ENCODE measurements around the gene BIRC2.
"Not testable (repeated sequence)": the region's sequence is repeated elsewhere in the genome, so short reads cannot be mapped to it uniquely, and the experiment has no call there.

Gene BIRC2

DNA sequence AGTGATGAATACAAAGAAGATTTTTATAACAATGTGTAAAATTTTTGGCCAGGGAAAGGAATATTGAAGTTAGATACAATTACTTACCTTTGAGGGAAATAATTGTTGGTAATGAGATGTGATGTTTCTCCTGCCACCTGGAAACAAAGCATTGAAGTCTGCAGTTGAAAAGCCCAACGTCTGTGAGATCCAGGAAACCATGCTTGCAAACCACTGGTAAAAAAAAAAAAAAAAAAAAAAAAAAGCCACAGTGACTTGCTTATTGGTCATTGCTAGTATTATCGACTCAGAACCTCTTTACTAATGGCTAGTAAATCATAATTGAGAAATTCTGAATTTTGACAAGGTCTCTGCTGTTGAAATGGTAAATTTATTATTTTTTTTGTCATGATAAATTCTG, 24.5 kb upstream of the BIRC2 start:
- DNase-seq: no peak

DNA sequence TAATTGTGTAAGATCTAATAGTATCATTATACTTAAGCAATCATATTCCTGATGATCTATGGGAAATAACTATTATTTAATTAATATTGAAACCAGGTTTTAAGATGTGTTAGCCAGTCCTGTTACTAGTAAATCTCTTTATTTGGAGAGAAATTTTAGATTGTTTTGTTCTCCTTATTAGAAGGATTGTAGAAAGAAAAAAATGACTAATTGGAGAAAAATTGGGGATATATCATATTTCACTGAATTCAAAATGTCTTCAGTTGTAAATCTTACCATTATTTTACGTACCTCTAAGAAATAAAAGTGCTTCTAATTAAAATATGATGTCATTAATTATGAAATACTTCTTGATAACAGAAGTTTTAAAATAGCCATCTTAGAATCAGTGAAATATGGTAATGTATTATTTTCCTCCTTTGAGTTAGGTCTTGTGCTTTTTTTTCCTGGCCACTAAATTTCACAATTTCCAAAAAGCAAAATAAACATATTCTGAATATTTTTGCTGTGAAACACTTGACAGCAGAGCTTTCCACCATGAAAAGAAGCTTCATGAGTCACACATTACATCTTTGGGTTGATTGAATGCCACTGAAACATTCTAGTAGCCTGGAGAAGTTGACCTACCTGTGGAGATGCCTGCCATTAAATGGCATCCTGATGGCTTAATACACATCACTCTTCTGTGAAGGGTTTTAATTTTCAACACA, 23.3 kb upstream of the BIRC2 start:
- no peak for DNase-seq

DNA sequence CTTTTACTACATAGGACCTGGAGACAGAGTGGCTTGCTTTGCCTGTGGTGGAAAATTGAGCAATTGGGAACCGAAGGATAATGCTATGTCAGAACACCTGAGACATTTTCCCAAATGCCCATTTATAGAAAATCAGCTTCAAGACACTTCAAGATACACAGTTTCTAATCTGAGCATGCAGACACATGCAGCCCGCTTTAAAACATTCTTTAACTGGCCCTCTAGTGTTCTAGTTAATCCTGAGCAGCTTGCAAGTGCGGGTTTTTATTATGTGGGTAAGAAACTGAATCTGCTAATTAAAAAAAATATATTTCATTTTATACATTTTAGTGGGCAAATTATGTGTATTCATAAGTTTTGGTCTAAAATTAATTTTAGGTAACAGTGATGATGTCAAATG, 21.9 kb upstream of the BIRC2 start:
- no peak for DNase-seq

DNA sequence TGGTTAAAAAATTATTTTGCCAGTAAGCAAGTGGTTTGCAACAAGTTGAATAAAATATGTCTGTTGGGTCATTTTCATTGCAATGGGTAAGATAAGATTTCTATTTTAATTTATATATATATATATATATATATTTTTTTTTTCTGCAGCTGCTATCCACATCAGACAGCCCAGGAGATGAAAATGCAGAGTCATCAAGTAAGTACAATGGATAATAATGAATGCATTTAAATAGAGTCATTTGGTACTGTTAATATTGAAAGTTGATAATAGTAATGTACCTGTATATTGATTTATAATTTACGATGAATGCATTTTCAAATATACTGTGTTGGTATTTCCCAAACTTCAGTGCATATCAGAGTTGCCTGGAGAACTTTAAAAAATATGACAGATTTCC, 18.3 kb upstream of the BIRC2 start:
- no peak for DNase-seq

DNA sequence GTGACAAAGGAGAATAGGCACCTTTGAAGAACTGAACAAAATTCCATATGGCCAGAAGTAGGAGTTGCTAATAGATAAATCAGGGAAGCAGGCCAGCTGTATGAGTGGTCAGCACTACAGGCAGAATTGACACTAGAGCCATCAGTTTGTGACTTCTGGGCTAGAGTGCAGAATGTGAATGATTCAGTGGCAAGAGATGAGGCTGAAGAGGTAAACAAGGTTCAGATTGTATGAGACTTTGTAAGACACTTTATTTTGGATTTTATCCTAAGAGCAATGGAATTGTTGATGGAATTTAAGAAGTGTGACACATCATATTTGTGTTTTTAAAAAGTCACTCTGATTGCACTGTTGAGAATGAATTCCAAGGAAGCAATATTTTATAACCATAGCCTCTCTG, 16.8 kb upstream of the BIRC2 start:
- DNase-seq: no peak

DNA sequence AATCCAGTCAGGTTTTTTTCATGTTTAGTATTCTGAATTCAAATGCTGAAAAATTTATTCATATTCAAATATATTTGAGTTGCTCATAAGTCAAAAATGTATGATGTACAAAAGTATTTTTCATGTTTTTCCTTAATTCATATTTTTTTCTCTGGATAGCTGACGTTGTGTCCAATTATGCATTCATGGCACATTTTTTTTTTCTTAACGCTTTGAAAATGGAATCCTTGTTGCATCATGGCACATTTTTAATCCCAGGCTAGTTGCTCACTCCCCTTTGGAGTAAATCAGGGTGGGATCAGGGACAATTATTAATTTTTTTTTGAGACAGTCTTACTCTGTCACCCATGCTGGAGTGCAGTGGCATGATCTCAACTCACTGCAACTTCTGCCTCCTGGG, 15.7 kb upstream of the BIRC2 start:
- no peak for DNase-seq

DNA sequence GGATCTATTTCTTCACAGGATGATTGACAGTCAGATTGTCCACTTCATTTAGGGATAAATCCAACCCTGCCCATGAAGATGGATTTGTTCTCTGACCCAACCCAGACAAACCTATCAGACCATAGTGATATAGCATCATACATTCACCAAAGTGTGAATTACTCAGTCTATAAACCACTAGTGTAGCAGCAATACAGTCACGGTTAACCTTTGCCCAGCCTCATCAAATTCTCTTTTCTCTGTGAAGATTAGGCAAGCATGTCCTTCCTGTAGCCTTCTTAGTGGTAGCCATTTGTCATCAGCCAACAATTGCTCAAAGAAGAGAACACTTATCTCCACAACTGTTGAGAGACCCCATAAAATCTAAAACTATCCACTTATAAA, 14.4 kb upstream of the BIRC2 start:
- no peak for DNase-seq

DNA sequence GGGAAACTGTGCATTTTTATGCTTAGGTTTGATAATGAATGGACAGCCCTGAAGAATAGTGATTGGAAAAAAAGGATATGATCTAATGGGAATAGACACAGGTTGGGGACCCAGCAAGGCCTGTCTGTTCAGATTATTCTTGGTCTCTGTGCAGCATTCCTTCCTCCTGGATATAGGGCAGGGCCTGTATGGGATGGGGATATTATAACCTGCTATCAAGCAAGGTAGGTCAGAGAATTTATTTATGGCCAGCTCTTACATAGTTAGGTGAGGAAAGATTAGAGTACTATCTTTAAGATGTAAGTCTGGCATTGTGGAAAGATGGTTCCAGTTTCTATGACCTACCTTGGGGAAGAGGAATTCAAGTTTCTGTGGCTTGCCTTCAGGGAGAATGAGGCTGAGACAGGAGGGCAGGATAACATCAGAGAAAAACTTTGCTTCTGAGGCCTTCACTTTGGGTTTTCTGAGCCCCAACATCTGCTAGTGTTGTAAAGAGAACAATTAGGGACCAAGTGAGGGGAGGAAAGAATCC, 8.5 kb upstream of the BIRC2 start:
- DNase-seq: no peak

DNA sequence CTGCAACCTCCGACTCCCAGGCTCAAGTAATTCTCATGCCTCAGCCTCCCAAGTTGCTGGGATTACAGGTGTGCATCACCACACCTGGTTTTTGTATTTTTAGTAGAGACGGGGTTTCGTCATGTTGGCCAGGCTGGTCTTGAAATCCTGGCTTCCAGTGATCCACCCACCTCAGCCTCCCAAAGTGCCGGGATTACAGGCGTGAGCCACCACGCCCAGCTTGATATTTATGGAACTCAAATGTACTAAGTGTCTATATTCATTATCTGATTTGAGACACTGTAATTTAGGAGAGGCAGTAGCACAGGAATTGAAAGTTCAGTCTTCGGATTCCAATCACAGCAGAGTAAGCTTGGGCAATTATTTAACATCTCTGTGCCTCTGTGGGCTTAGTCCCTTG, 5.7 kb upstream of the BIRC2 start:
- not testable (repeated sequence) for DNase-seq

DNA sequence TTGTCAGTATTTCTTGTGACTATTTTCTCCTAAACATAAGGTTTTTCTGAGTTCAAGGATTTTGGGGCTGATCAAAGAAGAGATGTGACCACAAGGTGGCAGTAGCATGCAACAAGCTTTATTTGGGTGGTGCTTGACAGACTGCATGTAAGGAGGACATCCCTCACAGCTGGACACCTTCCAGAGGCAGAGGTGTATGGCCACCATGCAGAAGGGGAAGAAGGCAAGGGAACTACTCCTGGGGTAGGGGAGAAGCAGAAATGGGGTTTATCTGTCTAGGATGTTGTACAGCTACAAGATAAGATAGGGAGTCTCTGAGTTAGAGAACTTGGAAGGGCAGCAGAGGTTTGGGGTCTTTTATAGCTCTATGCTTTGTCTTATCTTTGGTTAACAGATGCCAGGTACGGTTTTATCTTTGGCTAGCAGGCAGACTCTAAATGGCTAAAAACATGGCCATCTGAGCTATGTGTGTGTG, 5.1 kb upstream of the BIRC2 start:
- peak in 39 of 51 donors; percentile 2 to 77 (median 39) for DNase-seq

DNA sequence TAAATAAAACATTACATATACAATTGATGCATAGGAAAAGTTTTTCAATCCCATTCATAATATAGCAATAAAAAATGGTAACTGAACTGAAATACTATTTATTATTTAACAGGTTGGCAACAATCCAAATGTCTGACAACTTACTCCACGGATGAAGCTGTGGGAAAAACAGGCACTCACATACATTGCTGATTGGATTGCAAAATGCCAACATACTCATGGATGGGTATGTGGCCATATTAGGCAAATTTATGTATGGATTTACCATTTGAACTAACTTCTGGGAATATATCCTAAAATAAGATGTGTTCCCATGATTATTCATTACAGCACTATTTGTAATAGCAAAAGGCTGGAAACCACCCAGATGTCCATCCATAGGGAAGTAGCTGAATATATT, 3.2 kb upstream of the BIRC2 start:
- no peak for DNase-seq

DNA sequence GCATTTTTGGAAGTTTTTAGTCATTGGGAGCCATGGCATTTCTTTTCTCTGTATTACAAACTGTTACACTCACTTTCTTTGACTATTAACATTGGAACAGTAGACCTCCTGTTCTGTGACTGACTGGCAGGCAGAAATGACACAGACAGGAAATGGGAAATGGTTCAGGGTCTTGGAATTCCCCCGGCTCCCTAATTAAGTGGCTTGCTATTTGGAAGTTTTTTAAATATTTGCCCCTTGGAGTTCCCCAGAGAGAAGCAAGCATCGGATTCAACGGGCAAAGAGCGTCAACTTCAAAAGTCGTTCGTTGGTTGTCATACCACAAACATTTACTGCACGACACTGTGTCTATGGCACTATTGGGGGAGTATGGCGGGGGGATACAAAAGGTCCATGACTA, 1.1 kb upstream of the BIRC2 start:
- DNase-seq: peak in 4 of 51 donors; percentile 2 to 48 (median 8)

DNA sequence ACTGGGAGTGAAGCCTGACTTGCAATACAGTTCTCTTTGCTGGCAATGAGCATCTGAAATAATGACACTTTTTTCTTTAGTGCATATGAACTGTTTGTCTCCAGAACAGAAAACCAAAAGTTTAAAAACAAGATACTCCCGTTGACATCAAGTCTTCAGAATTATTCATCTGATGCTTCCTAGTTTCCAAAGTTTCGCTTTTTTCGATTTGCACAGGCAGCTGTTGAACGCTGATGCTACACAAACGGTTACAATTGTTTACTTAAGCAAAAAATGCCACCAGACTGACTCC, 612 bp upstream of the BIRC2 start:
- DNase-seq: no peak

DNA sequence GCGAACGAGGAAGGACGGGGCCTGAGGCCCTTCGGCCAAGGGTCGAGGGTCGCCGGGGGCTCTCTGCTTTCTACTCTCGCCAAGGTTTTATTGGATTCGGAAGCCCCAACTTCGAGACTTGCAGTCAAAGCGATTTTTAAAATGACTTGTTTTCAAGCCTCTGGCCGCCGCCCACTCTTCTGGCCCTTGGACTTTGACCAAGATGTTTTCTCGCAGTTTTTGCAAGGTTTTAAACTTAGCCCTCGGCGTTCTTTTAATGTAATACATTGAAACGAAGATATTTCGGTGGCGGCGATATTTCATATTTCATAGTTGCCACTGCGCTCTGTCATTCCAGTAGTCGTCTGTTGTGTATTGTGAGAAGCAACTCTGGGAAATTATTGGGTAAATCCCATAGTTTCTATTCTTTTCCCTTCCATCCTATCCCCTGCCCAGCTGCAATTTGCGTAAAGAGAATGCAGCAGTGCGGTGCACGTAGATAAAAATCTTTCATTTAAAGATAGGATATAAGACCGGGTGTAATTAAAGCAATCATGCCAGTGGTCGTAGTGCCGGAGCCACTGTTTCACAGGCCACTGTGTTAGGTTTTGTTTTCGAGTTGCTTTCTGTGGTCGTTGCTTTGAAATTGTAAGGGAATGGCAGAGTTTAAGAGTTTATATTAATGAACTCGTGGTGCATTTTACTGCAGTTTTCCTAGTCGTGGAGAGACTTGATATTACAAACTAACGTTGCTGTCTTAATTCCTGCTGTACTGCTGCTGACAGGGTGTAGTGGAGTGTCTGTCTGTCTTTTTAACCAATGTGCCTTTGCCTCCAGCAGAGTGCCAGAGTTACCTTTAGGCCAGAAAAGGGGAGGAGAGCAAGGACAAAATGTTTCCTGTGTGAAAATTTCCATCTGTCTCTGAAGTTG, 702 bp downstream of the BIRC2 start:
- DNase-seq: peak in 8 of 51 donors; percentile 9 to 86 (median 62)

DNA sequence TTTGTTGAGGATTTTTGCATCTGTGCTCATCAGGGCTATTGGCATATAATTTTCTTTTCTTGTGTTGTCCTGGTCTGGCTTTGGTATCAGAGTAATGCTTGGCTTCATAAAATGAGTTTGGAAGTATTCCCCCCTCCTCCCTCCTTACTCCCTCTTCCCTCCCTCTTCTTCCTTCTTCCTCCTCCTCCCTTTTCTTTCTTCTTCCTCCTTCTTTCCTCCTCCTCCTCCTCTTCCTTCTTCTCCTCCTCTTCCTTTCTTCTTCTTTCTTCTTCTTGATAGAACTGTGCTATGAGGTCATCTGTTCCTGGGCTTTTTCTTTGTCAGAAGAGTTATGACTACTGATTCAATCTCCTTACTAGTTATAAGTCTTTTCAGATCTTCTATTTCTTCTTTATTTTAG, 10.1 kb downstream of the BIRC2 start:
- DNase-seq: no peak

DNA sequence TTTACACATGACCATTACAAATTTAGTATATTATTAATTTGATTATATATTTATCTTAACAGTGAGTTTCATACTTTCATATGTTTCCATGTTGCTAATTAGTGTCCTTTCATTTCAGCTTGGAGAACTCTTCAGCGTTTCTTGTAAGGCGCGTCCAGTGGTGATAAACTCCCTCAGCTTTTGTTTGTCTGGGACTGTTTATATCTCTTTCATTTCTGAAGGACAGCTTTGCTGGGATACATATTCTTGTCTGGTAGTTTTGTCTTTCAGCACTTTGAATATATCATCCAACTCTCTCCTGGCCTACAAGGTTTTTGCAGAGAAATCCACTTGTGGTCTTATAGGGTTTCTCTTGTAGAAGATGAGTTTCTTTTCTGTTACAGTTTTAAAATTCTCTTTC, 12.4 kb downstream of the BIRC2 start:
- DNase-seq: no peak

DNA sequence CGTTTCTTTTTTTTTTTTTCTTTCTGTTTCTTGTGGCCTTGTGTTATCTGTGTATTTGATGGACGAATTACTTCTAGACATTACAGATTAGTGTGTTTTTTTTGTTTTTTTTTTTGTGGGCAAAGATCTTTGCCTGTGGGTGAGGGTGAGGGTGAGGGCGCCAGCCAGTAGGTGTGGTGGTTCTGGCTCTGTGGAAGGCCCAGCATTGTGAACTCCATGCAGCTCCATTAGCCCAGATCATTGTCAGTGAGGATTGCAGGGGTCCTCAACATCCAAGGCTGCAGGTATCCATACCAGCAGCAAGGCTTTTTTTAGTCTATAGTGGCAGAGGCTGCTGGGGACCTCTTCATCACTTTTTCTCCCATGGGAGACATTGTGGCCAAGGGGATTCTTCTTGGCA, 13.7 kb downstream of the BIRC2 start:
- DNase-seq: no peak

DNA sequence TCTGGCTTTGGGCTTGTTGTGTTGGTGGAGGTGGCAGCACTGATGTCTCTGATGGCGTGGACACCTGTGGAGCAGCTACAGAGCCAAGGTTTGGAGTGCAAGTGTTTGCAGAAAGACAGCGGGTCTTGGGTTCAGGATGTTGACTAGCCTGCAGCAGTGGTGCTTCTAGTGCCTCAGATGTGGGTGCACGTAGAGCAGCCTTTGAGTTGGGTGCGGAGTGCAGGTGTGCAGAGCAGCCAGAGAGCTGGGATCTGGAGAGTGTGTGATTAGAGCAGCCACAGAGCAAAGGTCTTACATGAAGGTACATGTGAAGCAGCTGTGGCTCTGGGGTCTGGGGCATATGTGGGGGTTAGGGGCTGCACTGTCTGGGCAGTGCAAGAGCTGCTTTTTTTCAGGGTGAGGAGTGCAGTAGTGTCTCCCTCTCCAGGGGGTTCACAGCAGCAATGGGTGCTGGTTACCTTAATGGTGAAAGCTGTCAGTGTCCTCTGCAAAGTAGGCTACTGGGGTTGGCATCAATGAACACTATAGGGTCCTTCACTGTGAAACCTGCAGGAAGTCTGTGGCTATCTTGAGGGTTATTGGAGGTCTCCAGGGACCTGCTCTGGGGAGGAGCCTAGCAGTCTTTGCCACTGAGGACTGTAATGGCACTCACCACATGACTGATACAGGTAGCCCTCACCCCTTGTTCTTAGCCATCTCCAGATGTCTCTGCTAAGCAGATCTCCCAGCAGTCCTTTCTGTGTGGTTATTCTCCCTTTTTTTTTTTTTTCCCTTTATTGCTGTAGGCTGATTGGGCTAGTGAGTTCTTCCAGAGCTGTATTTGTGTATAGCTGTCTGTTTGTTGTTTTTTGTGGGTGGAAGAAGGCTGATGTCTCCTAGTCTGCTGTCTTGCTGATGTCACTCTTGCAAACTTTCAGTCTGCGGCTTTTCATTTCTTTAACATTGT, 14.3 kb downstream of the BIRC2 start:
- DNase-seq: no peak

DNA sequence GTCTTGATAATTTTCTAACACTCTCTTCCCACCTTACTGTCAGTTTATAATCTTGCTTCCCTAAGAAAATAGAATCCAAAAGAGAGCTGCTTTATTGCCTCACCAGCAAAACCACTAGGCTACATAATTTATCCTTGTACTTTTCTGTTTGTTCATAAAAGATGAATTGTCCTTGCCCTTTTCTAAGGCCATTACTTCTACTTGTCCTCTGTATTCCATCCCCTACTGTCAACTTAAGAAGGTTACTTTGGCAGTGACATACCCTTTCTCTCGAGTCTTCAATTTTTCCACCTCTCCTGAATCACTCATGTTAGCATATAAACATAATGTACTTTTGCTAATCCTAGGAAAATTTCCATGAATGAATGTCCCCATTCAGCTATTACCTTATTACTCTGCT, 18.0 kb downstream of the BIRC2 start:
- DNase-seq: no peak

DNA sequence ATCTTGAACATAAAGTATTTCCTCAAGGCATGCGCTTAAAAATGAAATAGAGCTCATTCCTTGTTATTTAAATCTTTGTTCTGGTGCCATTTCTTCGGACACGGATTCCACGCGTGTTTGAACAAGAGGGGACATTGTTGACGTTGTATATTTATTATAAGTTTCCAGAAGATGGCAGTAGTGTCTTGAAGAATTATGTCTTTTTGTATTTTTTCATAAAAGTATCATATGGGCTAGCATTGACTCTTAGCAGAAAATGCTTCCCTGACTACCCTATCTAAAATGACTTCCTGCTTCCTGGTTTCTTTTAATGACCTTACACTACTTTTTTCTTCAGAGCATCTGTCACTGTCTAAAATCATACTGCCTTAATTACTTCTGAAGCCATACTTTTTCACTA, 20.4 kb downstream of the BIRC2 start:
- DNase-seq: no peak

DNA sequence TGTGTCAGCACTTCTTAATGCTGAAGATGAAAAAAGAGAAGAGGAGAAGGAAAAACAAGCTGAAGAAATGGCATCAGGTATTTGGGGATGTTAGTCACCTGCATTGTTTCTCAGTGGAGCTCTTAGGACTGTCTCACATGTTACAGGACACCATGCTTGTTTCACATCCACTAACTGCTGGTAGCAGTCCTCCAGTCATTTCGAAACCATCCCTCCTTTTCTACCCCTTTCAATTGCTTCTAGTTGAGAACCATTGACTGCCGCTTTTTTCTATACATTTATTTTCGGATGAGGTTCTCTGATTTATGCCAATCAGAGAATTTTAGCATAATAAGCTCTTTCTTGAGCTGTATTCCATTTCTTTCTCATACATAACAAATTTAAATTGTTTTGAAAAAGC, 21.5 kb downstream of the BIRC2 start:
- no peak for DNase-seq

Data from hypothalamus (tissue), 51 donors.